ENCODE data around the gene GTF3C1. TPM values are rescaled to one million over a fixed set of nuclear protein-coding genes. Genes with fewer than 3 reads are reported as not detected.

Gene GTF3C1
- total RNA-seq, 1 donor, result 71.8 TPM

DNA sequence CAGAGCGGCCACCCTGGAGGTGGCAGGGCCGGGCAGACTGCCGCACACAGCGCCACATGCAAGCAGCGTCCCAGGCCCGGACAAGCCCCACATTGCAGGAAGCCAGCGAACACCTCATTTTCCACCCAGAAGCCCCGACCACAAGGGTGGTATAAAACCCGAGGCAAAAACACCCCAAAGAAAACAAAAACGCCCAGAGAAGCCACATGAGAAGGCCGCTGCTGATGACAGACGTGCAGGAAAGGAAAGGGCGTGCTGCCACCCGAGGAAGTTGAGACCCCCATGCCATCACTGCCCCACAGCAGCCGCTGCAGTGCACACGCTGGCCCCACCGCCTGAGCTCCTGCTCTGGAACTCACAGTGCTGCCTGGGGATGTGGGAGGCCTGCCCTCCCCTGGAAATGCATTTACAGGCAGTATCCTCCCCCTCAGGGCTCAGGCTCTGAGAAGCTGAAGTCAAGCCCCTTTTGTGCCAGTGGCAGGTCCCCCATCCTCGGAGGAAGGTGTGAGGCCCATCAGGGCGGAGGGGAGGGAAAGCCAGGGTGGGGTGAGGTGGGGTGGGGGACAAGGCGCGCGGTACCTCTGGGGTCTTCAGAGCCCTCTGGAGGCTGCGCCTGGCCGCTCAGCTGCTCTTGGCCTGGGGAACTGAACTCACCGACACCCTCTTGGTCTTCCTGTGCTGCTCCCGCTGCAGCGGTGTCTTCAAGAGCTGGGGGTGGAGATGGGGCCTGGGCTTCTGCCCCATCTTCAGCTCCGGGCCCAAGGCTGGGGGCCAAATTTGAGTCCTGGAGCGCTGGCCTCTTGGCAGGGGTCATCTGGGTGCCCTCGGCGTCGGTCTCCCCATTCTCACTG, 85.7 kb downstream of the GTF3C1 start:
- no peak overlapping the region for H3K4me3 ChIP-seq (ENCODE audit: low read depth, low read length)
- DNase-seq (ENCODE audit: low read depth), result no peak
- TF ChIP-seq CTCF (IDR thresholded peaks at IDR 0.05; ENCODE audit: insufficient read depth, low read length), result no peak

DNA sequence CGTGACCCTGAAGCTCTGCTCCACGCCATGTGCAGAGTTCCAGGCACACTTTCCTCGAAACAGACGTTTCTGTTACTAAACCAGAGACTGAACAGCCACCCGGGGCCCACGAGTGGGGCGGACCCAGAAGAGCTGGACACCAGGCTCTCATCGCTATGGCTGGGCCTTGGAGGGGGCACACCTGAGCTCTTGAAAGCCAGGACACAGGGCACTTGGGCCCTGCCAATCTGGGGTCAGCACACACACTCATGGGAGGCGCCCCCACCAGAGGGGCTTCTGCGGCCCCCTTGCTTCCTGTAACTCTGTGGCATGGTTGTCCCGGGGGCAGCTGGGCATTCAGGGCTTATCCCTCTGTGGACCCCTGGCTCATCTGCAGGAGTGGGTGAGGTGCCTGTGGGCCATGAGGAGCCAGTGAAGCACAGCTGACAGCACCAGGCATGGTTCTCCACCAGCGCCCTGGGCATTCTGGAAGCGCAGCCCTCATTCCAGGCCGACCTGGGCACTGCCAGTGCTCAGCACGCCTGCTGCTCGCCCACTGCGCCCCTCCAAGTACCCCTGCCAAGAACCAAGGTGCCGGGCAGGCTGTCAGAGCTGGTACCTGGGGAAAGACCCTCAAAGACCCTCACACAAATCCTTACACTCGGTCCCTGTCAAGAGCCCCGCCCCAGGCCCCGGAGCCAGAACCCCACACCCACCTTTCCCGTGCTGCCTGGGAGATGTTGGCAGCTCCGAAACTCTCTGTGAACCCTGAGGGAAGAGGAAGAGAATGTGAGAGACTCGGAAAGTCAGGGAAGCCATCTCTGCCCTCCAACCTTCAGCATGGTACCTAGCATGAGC, 86.6 kb downstream of the GTF3C1 start:
- no peak for DNase-seq (ENCODE audit: low read depth)
- TF ChIP-seq CTCF (IDR thresholded peaks at IDR 0.05; ENCODE audit: insufficient read depth, low read length), result no peak
- H3K4me3 ChIP-seq (ENCODE audit: low read depth, low read length), result no peak overlapping the region

DNA sequence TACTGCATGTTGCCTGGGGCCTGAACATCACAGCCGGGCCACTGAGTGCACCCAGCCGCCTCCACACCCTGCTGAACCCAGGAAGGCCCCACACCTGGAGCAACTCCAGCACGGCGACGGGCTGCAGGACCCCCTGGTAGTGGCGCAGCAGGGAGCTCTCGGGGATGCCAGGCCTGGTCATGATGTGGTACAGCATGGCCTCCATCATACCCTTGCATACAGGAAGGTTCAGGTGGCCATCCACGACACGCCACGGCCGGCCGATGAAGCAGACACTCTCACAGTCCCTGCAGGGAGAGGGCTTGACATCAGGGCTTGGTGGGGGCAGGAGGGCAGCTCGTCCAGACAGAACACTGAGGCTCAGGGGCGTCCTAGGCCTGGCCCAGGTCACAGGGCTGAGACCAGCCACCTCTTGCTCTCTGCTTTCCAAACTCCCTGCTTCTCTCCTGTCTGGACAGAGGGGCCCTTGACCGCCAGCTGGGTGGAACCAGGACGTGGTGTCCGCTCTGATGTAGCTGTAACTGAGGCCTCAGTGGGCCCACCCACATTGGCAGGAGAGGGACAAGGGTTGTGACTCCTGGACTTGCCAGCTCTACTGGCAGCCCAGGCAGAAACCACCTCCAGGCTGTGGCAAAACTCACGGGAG, 87.4 kb downstream of the GTF3C1 start:
- TF ChIP-seq CTCF (IDR thresholded peaks at IDR 0.05; ENCODE audit: insufficient read depth, low read length), result no peak
- no peak overlapping the region for H3K4me3 ChIP-seq (ENCODE audit: low read depth, low read length)
- DNase-seq (ENCODE audit: low read depth), result no peak

DNA sequence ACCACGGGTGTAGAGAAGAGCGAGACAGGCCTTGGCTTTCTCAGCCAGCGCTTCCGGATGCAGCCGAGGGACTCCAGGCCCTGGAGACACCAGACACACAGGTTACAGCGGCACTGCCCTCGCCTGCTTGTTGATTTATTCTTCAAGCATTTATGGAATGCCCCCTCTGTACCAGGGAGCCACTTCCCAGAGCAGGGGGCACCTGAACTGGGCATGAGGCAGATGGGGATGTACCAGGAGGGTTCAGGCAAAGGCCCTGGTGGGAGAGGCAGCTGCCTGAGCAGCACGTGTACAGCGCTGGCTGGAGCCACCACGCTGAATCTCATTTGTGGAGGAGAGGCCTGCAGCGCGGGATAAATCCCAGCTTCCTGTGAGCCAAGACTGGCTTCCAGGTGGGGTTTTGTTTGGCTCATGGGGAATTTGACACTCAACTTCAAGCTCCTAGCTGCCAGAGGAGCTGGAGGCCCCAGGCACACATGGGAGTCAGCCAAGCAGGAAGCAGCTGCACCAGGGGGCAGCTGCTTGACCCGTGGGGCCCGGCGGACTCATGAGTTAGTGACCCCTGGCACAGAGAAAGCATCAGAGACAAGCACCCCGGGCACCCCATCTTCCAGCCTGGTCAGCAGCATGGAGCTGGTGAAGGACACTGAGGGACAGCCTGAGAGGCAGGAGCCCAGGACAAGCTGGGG, 88.1 kb downstream of the GTF3C1 start:
- TF ChIP-seq CTCF (IDR thresholded peaks at IDR 0.05; ENCODE audit: insufficient read depth, low read length), result no peak
- no peak for DNase-seq (ENCODE audit: low read depth)
- no peak overlapping the region for H3K4me3 ChIP-seq (ENCODE audit: low read depth, low read length)

GRCh38 chr16:27460663-27461482, 88.8 kb downstream of the GTF3C1 start:
- peak; percentile 21 for DNase-seq (ENCODE audit: low read depth)
- no peak overlapping the region for H3K4me3 ChIP-seq (ENCODE audit: low read depth, low read length)
- TF ChIP-seq CTCF (IDR thresholded peaks at IDR 0.05; ENCODE audit: insufficient read depth, low read length), result no peak

Measured in fibroblast of the aortic adventitia (primary cell).